Ecto neural progenitor cell (in vitro differentiated cells): ENCODE measurements around the gene CT45A2.
"Not testable (repeated sequence)": the region's sequence is repeated elsewhere in the genome, so short reads cannot be mapped to it uniquely, and the experiment has no call there.

ENCODE experiments used
- DNase-seq: peaks from one replicate; pipeline ENCODE4 v3.0.0-alpha.2; 2018; ENCODE audit warnings: low spot score

CT45A2 gene, protein sequence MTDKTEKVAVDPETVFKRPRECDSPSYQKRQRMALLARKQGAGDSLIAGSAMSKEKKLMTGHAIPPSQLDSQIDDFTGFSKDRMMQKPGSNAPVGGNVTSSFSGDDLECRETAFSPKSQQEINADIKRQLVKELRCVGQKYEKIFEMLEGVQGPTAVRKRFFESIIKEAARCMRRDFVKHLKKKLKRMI

DNA sequence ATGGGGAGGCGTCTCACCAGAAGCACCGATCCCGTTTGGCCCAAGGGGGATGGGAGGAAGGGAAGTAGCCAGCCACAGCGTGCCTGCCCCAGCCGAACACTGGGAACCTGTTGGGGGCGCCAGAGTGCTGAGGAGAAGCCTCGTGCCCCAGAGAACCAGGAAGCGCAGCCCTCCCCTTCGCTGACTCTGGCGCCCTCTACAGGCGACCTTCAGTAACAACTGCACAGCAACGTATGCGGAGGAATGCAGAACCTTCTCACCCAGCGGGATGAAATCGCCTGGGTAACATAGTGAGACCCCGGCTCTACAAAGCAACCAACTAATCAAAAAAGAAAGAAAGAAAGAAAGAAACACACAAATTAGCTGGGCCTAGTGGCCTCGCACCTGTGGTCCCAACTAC is at the start of gene CT45A2:
Gene CT45A2 (minus strand): TSS at position 101 of the 400 bp plus-strand sequence. CDS start 3,747 bp downstream, outside the sequence.
- DNase-seq, result not testable (repeated sequence)

DNA sequence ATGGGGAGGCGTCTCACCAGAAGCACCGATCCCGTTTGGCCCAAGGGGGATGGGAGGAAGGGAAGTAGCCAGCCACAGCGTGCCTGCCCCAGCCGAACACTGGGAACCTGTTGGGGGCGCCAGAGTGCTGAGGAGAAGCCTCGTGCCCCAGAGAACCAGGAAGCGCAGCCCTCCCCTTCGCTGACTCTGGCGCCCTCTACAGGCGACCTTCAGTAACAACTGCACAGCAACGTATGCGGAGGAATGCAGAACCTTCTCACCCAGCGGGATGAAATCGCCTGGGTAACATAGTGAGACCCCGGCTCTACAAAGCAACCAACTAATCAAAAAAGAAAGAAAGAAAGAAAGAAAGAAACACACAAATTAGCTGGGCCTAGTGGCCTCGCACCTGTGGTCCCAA is 34.6 kb upstream of the CT45A2 start, which contains the start of gene CT45A8:
Gene CT45A8 (minus strand): TSS at position 101 of the 400 bp plus-strand sequence. CDS start 3,755 bp downstream, outside the sequence.
- DNase-seq, result not testable (repeated sequence)

DNA sequence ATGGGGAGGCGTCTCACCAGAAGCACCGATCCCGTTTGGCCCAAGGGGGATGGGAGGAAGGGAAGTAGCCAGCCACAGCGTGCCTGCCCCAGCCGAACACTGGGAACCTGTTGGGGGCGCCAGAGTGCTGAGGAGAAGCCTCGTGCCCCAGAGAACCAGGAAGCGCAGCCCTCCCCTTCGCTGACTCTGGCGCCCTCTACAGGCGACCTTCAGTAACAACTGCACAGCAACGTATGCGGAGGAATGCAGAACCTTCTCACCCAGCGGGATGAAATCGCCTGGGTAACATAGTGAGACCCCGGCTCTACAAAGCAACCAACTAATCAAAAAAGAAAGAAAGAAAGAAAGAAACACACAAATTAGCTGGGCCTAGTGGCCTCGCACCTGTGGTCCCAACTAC is 17.4 kb upstream of the CT45A2 start, which contains the start of gene CT45A7:
Gene CT45A7 (minus strand): TSS at position 101 of the 400 bp plus-strand sequence. CDS start 3,747 bp downstream, outside the sequence.
- not testable (repeated sequence) for DNase-seq

DNA sequence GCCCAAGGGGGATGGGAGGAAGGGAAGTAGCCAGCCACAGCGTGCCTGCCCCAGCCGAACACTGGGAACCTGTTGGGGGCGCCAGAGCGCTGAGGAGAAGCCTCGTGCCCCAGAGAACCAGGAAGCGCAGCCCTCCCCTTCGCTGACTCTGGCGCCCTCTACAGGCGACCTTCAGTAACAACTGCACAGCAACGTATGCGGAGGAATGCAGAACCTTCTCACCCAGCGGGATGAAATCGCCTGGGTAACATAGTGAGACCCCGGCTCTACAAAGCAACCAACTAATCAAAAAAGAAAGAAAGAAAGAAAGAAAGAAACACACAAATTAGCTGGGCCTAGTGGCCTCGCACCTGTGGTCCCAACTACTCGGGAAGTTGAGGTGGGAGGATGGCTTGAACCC is 17.1 kb downstream of the CT45A2 start, which contains the start of gene CT45A6:
Gene CT45A6 (minus strand): TSS at position 101 of the 400 bp plus-strand sequence. CDS start 3,794 bp downstream, outside the sequence.
- DNase-seq, result not testable (repeated sequence)

DNA sequence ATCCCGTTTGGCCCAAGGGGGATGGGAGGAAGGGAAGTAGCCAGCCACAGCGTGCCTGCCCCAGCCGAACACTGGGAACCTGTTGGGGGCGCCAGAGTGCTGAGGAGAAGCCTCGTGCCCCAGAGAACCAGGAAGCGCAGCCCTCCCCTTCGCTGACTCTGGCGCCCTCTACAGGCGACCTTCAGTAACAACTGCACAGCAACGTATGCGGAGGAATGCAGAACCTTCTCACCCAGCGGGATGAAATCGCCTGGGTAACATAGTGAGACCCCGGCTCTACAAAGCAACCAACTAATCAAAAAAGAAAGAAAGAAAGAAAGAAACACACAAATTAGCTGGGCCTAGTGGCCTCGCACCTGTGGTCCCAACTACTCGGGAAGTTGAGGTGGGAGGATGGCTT is 34.4 kb downstream of the CT45A2 start, which contains the start of gene CT45A5:
Gene CT45A5 (minus strand): TSS at position 101 of the 400 bp plus-strand sequence. CDS start 3,774 bp downstream, outside the sequence.
- not testable (repeated sequence) for DNase-seq

DNA sequence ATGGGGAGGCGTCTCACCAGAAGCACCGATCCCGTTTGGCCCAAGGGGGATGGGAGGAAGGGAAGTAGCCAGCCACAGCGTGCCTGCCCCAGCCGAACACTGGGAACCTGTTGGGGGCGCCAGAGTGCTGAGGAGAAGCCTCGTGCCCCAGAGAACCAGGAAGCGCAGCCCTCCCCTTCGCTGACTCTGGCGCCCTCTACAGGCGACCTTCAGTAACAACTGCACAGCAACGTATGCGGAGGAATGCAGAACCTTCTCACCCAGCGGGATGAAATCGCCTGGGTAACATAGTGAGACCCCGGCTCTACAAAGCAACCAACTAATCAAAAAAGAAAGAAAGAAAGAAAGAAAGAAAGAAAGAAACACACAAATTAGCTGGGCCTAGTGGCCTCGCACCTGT is 51.7 kb downstream of the CT45A2 start, which contains the start of gene CT45A3:
Gene CT45A3 (minus strand): TSS at position 101 of the 400 bp plus-strand sequence. CDS start 3,747 bp downstream, outside the sequence.
- DNase-seq, result not testable (repeated sequence)
